Neural progenitor cell (in vitro differentiated cells): ENCODE results near the gene OVOL2.

Experiments
- EZH2 ChIP-seq: fragments of 200-600 bp; sonication (generic); IDR thresholded peaks from 2 replicates; pipeline ENCODE4 v1.6.1; 2017; ENCODE audit warnings: antibody characterized with exemption, mild to moderate bottlenecking, moderate library complexity
- EZH2phosphoT487 ChIP-seq: fragments of 200-600 bp; sonication (generic); IDR thresholded peaks from 2 replicates; pipeline ENCODE4 v1.6.1; 2017; ENCODE audit warnings: antibody characterized with exemption
- TF ChIP-seq, protein P1 (sequence below): fragments of 200-600 bp; sonication (generic); IDR thresholded peaks from 2 replicates; pipeline ENCODE4 v1.5.1; 2017; ENCODE audit warnings: antibody characterized with exemption, mild to moderate bottlenecking

GRCh38 chr20:18090044-18090443, 32.3 kb upstream of the OVOL2 start:
- TF ChIP-seq, protein P1, sequence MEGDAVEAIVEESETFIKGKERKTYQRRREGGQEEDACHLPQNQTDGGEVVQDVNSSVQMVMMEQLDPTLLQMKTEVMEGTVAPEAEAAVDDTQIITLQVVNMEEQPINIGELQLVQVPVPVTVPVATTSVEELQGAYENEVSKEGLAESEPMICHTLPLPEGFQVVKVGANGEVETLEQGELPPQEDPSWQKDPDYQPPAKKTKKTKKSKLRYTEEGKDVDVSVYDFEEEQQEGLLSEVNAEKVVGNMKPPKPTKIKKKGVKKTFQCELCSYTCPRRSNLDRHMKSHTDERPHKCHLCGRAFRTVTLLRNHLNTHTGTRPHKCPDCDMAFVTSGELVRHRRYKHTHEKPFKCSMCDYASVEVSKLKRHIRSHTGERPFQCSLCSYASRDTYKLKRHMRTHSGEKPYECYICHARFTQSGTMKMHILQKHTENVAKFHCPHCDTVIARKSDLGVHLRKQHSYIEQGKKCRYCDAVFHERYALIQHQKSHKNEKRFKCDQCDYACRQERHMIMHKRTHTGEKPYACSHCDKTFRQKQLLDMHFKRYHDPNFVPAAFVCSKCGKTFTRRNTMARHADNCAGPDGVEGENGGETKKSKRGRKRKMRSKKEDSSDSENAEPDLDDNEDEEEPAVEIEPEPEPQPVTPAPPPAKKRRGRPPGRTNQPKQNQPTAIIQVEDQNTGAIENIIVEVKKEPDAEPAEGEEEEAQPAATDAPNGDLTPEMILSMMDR = no peak
- no peak for TF ChIP-seq EZH2
- no peak for TF ChIP-seq EZH2phosphoT487
